HEK293 (cell line): Measurements from ENCODE around the gene EIF2D.

ENCODE experiments used
- CTCF ChIA-PET: fragments of 350-600 bp; formaldehyde crosslinking; extraction: SDS; loops from one replicate; lab custom pipeline; 2021; ENCODE audit warnings: antibody characterized with exemption; lab: Yijun Ruan, JAX
- POLR2A ChIA-PET: fragments of 300-600 bp; formaldehyde crosslinking; extraction: SDS; loops from one replicate; lab custom pipeline; 2020; ENCODE audit warnings: antibody characterized with exemption, inconsistent platforms; lab: Yijun Ruan, JAX
- H3K27ac ChIP-seq: fragments of 200-500 bp; sonication (Bioruptor generic); 2 replicates; pipeline ENCODE4 v1.5.1; 2014; ENCODE audit warnings: low read depth, low read length, control low read depth, inconsistent platforms; ENCODE audit errors: extremely low read depth
- H3K36me3 ChIP-seq, 2 experiments: fragments of 200-500 bp in 1 of 2; sonication (Bioruptor generic) in 1 of 2; 1 replicate in 1 of 2; 2 replicates in 1 of 2; pipeline ENCODE4 v1.5.1; 2014 to 2017; ENCODE audit warnings: inconsistent platforms in 2 of 2, low read length in 2 of 2; ENCODE audit not compliant: control insufficient read depth in 2 of 2, insufficient read depth in 1 of 2
- H3K4me1 ChIP-seq: fragments of 200-500 bp; sonication (Bioruptor generic); 2 replicates; pipeline ENCODE4 v1.5.1; 2014; ENCODE audit warnings: mild to moderate bottlenecking, low read length, inconsistent platforms; ENCODE audit not compliant: control insufficient read depth, insufficient read depth
- H3K4me3 ChIP-seq: 2 replicates; pipeline ENCODE4 v1.5.1; 2011; ENCODE audit warnings: low read depth, mild to moderate bottlenecking, control low read depth, low read length, moderate library complexity
- H3K9me3 ChIP-seq: fragments of 200-500 bp; sonication (Bioruptor generic); 2 replicates; pipeline ENCODE4 v1.5.1; 2014; ENCODE audit warnings: low read depth, low read length, inconsistent platforms; ENCODE audit not compliant: control insufficient read depth, insufficient read depth
- EGR2 ChIP-seq: fragments of 450-650 bp; formaldehyde crosslinking; IDR thresholded peaks from 2 replicates; pipeline ENCODE4 v1.5.1; 2016; ENCODE audit warnings: low read depth, missing biosample characterization, missing genetic modification characterization
- FEZF1 ChIP-seq: fragments of 450-650 bp; formaldehyde crosslinking; IDR thresholded peaks from 2 replicates; pipeline ENCODE4 v1.5.1; 2016; ENCODE audit warnings: missing biosample characterization, missing genetic modification characterization
- GLIS2 ChIP-seq: fragments of 450-650 bp; formaldehyde crosslinking; IDR thresholded peaks from 2 replicates; pipeline ENCODE4 v1.5.1; 2016; ENCODE audit warnings: missing biosample characterization, missing genetic modification characterization
- OVOL3 ChIP-seq: fragments of 450-650 bp; formaldehyde crosslinking; IDR thresholded peaks from 2 replicates; pipeline ENCODE4 v1.5.1; 2016; ENCODE audit warnings: missing biosample characterization, missing genetic modification characterization
- SCRT1 ChIP-seq: fragments of 450-650 bp; formaldehyde crosslinking; IDR thresholded peaks from 2 replicates; pipeline ENCODE4 v1.5.1; 2016; ENCODE audit warnings: missing biosample characterization, missing genetic modification characterization, borderline replicate concordance
- WT1 ChIP-seq: fragments of 450-650 bp; formaldehyde crosslinking; IDR thresholded peaks from 2 replicates; pipeline ENCODE4 v1.5.1; 2016; ENCODE audit warnings: missing biosample characterization, missing genetic modification characterization
- ZNF133 ChIP-seq: fragments of 450-650 bp; formaldehyde crosslinking; IDR thresholded peaks from 2 replicates; pipeline ENCODE4 v1.5.1; 2016; ENCODE audit warnings: missing biosample characterization, missing genetic modification characterization
- ZNF223 ChIP-seq: fragments of 450-650 bp; formaldehyde crosslinking; IDR thresholded peaks from 2 replicates; pipeline ENCODE4 v1.5.1; 2016; ENCODE audit warnings: missing biosample characterization, missing genetic modification characterization
- ZNF274 ChIP-seq, 2 experiments: fragments of 200-500 bp in 1 of 2; fragments of 450-650 bp in 1 of 2; sonication (Bioruptor generic) in 1 of 2; formaldehyde crosslinking in 1 of 2; IDR thresholded peaks; 2 replicates each; pipeline versions ENCODE4 v1.5.1 to v1.6.1; 2014 to 2016; ENCODE audit warnings: borderline replicate concordance in 1 of 2, inconsistent platforms in 1 of 2, low read length in 1 of 2, missing biosample characterization in 1 of 2, missing genetic modification characterization in 1 of 2
- ZNF341 ChIP-seq: fragments of 450-650 bp; formaldehyde crosslinking; IDR thresholded peaks from 2 replicates; pipeline ENCODE4; 2016; ENCODE audit warnings: low read depth, missing biosample characterization, missing genetic modification characterization
- ZNF354C ChIP-seq: fragments of 450-650 bp; formaldehyde crosslinking; IDR thresholded peaks from 2 replicates; pipeline ENCODE4 v1.5.1; 2016; ENCODE audit warnings: missing biosample characterization, missing genetic modification characterization, low read depth, borderline replicate concordance
- ZNF426 ChIP-seq: fragments of 450-650 bp; formaldehyde crosslinking; IDR thresholded peaks from 2 replicates; pipeline ENCODE4 v1.5.1; 2017; ENCODE audit warnings: missing biosample characterization, missing genetic modification characterization, mild to moderate bottlenecking, inconsistent platforms, moderate library complexity
- ZNF549 ChIP-seq: fragments of 450-650 bp; IDR thresholded peaks from 2 replicates; pipeline ENCODE4 v1.5.1; 2018; ENCODE audit warnings: missing biosample characterization, missing genetic modification characterization, mild to moderate bottlenecking, inconsistent platforms, moderate library complexity
- ZNF555 ChIP-seq: fragments of 450-650 bp; formaldehyde crosslinking; conservative IDR thresholded peaks from 2 replicates; pipeline ENCODE4 v1.5.1; 2017; ENCODE audit warnings: missing biosample characterization, mild to moderate bottlenecking, missing genetic modification characterization, inconsistent platforms
- ZNF585B ChIP-seq: fragments of 450-650 bp; formaldehyde crosslinking; IDR thresholded peaks from 2 replicates; pipeline ENCODE4 v1.5.1; 2016; ENCODE audit warnings: missing biosample characterization, missing genetic modification characterization
- ZNF658 ChIP-seq: fragments of 450-650 bp; formaldehyde crosslinking; IDR thresholded peaks from 2 replicates; pipeline ENCODE4; 2016; ENCODE audit warnings: missing biosample characterization, missing genetic modification characterization
- ZNF830 ChIP-seq: fragments of 450-650 bp; IDR thresholded peaks from 2 replicates; pipeline ENCODE4 v1.5.0; 2018; ENCODE audit warnings: missing biosample characterization, missing genetic modification characterization, low read depth, mild to moderate bottlenecking, moderate library complexity
- ZNF837 ChIP-seq: fragments of 450-650 bp; formaldehyde crosslinking; IDR thresholded peaks from 2 replicates; pipeline ENCODE4 v1.5.1; 2016; ENCODE audit warnings: missing biosample characterization, missing genetic modification characterization
- TF ChIP-seq, protein P1 (sequence below): fragments of 450-650 bp; formaldehyde crosslinking; IDR thresholded peaks from 2 replicates; pipeline ENCODE4 v1.5.1; 2016; ENCODE audit warnings: missing biosample characterization, missing genetic modification characterization
- TF ChIP-seq, protein P2 (sequence below): fragments of 450-650 bp; formaldehyde crosslinking; IDR thresholded peaks from 2 replicates; pipeline ENCODE4 v1.5.1; 2016; ENCODE audit warnings: missing biosample characterization, missing genetic modification characterization
- TF ChIP-seq, protein P3 (sequence below): IDR thresholded peaks from 2 replicates; pipeline ENCODE4 v1.6.1; 2011; ENCODE audit warnings: mild to moderate bottlenecking, low read depth, low read length, borderline replicate concordance
- TF ChIP-seq, protein P4 (sequence below): fragments of 450-650 bp; formaldehyde crosslinking; IDR thresholded peaks from 2 replicates; pipeline ENCODE4 v1.5.1; 2016; ENCODE audit warnings: missing biosample characterization, missing genetic modification characterization
- TF ChIP-seq, protein P5 (sequence below): fragments of 450-650 bp; formaldehyde crosslinking; IDR thresholded peaks from 2 replicates; pipeline ENCODE4 v1.5.1; 2016; ENCODE audit warnings: missing biosample characterization, missing genetic modification characterization
- TF ChIP-seq, protein P6 (sequence below): fragments of 450-650 bp; IDR thresholded peaks from 2 replicates; pipeline ENCODE4 v1.5.1; 2018; ENCODE audit warnings: missing biosample characterization, mild to moderate bottlenecking, missing genetic modification characterization

Gene EIF2D

DNA sequence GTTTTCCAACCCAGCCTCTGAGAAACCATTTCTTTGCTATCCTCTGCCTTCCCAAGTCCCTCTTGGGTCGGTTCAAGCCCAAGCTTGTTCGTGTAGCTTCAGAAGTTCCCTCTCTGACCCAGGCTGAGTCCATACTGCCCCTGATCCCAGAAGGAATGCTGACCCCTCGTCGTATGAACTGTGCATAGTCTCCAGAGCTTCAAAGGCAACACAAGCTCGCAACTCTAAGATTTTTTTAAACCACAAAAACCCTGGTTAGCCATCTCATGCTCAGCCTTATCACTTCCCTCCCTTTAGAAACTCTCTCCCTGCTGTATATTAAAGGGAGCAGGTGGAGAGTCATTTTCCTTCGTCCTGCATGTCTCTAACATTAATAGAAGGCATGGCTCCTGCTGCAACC lies 23.8 kb downstream of the EIF2D start:
- no peaks in the 10 kb centered on the region for H3K4me1 ChIP-seq
- TF ChIP-seq ZNF658 (no peak), ZNF341 (tag by site-specific recombination) (no peak), FEZF1 (tag by site-specific recombination) (no peak), ZNF830 (no peak), ZNF549 (no peak), OVOL3 (no peak), ZNF585B (no peak), GLIS2 (no peak), ZNF133 (tag by site-specific recombination) (no peak), ZNF354C (tag by site-specific recombination) (no peak), ZNF555 (tag by site-specific recombination) (no peak)
- TF ChIP-seq, protein P1, sequence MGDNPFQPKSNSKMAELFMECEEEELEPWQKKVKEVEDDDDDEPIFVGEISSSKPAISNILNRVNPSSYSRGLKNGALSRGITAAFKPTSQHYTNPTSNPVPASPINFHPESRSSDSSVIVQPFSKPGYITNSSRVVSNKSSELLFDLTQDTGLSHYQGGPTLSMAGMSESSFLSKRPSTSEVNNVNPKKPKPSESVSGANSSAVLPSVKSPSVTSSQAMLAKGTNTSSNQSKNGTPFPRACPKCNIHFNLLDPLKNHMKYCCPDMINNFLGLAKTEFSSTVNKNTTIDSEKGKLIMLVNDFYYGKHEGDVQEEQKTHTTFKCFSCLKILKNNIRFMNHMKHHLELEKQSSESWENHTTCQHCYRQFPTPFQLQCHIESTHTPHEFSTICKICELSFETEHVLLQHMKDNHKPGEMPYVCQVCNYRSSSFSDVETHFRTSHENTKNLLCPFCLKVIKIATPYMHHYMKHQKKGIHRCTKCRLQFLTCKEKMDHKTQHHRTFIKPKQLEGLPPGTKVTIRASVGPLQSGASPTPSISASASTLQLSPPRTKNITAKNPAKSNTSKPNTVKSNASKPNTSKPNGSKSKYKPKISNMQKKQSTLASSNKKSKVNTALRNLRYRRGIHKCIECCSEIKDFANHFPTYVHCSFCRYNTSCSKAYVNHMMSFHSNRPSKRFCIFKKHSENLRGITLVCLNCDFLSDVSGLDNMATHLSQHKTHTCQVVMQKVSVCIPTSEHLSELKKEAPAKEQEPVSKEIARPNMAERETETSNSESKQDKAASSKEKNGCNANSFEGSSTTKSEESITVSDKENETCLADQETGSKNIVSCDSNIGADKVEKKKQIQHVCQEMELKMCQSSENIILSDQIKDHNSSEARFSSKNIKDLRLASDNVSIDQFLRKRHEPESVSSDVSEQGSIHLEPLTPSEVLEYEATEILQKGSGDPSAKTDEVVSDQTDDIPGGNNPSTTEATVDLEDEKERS (tag by site-specific recombination): no peak
- TF ChIP-seq, protein P2, sequence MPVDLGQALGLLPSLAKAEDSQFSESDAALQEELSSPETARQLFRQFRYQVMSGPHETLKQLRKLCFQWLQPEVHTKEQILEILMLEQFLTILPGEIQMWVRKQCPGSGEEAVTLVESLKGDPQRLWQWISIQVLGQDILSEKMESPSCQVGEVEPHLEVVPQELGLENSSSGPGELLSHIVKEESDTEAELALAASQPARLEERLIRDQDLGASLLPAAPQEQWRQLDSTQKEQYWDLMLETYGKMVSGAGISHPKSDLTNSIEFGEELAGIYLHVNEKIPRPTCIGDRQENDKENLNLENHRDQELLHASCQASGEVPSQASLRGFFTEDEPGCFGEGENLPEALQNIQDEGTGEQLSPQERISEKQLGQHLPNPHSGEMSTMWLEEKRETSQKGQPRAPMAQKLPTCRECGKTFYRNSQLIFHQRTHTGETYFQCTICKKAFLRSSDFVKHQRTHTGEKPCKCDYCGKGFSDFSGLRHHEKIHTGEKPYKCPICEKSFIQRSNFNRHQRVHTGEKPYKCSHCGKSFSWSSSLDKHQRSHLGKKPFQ: no peak
- TF ChIP-seq, protein P3, sequence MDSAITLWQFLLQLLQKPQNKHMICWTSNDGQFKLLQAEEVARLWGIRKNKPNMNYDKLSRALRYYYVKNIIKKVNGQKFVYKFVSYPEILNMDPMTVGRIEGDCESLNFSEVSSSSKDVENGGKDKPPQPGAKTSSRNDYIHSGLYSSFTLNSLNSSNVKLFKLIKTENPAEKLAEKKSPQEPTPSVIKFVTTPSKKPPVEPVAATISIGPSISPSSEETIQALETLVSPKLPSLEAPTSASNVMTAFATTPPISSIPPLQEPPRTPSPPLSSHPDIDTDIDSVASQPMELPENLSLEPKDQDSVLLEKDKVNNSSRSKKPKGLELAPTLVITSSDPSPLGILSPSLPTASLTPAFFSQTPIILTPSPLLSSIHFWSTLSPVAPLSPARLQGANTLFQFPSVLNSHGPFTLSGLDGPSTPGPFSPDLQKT: no peak
- TF ChIP-seq, protein P4, sequence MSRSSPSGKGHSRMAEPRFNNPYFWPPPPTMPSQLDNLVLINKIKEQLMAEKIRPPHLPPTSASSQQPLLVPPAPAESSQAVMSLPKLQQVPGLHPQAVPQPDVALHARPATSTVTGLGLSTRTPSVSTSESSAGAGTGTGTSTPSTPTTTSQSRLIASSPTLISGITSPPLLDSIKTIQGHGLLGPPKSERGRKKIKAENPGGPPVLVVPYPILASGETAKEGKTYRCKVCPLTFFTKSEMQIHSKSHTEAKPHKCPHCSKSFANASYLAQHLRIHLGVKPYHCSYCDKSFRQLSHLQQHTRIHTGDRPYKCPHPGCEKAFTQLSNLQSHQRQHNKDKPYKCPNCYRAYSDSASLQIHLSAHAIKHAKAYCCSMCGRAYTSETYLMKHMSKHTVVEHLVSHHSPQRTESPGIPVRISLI (tag by site-specific recombination): no peak
- TF ChIP-seq, protein P5, sequence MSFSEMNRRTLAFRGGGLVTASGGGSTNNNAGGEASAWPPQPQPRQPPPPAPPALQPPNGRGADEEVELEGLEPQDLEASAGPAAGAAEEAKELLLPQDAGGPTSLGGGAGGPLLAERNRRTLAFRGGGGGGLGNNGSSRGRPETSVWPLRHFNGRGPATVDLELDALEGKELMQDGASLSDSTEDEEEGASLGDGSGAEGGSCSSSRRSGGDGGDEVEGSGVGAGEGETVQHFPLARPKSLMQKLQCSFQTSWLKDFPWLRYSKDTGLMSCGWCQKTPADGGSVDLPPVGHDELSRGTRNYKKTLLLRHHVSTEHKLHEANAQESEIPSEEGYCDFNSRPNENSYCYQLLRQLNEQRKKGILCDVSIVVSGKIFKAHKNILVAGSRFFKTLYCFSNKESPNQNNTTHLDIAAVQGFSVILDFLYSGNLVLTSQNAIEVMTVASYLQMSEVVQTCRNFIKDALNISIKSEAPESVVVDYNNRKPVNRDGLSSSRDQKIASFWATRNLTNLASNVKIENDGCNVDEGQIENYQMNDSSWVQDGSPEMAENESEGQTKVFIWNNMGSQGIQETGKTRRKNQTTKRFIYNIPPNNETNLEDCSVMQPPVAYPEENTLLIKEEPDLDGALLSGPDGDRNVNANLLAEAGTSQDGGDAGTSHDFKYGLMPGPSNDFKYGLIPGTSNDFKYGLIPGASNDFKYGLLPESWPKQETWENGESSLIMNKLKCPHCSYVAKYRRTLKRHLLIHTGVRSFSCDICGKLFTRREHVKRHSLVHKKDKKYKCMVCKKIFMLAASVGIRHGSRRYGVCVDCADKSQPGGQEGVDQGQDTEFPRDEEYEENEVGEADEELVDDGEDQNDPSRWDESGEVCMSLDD: no peak
- TF ChIP-seq, all 188 proteins: peak for 0
- Histone ChIP-seq H3K36me3 (peaks cover 16 to 91% of the 10 kb centered on the region in 2 experiments; a peak in 2 of 3 replicates), H3K4me3 (no peak overlapping the region), H3K27ac (no peak overlapping the region), H3K9me3 (no peaks in the 10 kb centered on the region)
- CTCF ChIA-PET: interaction anchor here (0.6 to 6.8 kb wide), 6 partner anchors 18 to 388 kb away, joined by 3 to 94 read pairs (median 6); no protein-coding TSS in a partner anchor
- POLR2A ChIA-PET: no interaction called here

DNA sequence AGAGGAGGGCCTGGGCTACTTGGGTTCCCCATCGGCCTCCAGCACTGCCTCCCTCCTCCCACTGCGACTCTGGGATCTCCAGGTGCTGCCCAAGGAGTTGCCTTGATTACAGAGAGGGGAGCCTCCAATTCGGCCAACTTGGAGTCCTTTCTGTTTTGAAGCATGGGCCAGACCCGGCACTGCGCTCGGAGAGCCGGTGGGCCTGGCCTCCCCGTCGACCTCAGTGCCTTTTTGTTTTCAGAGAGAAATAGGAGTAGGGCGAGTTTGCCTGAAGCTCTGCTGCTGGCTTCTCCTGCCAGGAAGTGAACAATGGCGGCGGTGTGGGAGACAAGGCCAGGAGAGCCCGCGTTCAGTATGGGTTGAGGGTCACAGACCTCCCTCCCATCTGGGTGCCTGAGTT lies 24.4 kb downstream of the EIF2D start:
- H3K9me3 ChIP-seq: no peaks in the 10 kb centered on the region
- no peak overlapping the region for H3K27ac ChIP-seq
- CTCF ChIA-PET: interaction anchor here (1.2 to 6.8 kb wide), 4 partner anchors 19 to 97 kb away, joined by 4 to 115 read pairs (median 52); no protein-coding TSS in a partner anchor
- no peak overlapping the region for H3K4me3 ChIP-seq
- POLR2A ChIA-PET: no interaction called here
- H3K4me1 ChIP-seq: no peaks in the 10 kb centered on the region
- H3K36me3 ChIP-seq: peaks cover 12 to 88% of the 10 kb centered on the region in 2 experiments; a peak in 2 of 3 replicates
- TF ChIP-seq WT1 (tag by site-specific recombination) (no peak), ZNF274 (IDR thresholded peaks at IDR 0.05; ENCODE audit: low read length) (no peak), ZNF274 (tag by site-specific recombination; IDR thresholded peaks at IDR 0.05; ENCODE audit: borderline replicate concordance) (no peak), ZNF341 (tag by site-specific recombination) (no peak), ZNF837 (tag by site-specific recombination) (no peak), ZNF830 (no peak), ZNF426 (tag by site-specific recombination) (no peak), SCRT1 (tag by site-specific recombination) (no peak), EGR2 (no peak), ZNF223 (no peak)
- TF ChIP-seq, protein P6, sequence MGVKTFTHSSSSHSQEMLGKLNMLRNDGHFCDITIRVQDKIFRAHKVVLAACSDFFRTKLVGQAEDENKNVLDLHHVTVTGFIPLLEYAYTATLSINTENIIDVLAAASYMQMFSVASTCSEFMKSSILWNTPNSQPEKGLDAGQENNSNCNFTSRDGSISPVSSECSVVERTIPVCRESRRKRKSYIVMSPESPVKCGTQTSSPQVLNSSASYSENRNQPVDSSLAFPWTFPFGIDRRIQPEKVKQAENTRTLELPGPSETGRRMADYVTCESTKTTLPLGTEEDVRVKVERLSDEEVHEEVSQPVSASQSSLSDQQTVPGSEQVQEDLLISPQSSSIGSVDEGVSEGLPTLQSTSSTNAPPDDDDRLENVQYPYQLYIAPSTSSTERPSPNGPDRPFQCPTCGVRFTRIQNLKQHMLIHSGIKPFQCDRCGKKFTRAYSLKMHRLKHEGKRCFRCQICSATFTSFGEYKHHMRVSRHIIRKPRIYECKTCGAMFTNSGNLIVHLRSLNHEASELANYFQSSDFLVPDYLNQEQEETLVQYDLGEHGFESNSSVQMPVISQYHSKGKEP (tag by site-specific recombination): no peak
